MM.1S (cell line): ENCODE data around the gene PLAAT2.

Experiments
- DNase-seq: peaks from one replicate; pipeline ENCODE4 v3.0.0-alpha.2; 2015
- H2AFZ ChIP-seq: fragments of 300-600 bp; sonication (generic); 2 replicates; pipeline ENCODE4 v1.6.0; 2016; ENCODE audit warnings: antibody characterized with exemption, low read length
- H3F3A ChIP-seq: fragments of 300-600 bp; sonication (generic); 2 replicates; pipeline ENCODE4 v1.6.1; 2016; ENCODE audit warnings: mild to moderate bottlenecking, antibody characterized with exemption, low read length, moderate library complexity, mixed read lengths; ENCODE audit not compliant: insufficient read depth
- H3K27ac ChIP-seq: fragments of 300-600 bp; sonication (generic); 2 replicates; pipeline ENCODE4 v1.5.1; 2016; ENCODE audit warnings: mild to moderate bottlenecking, low read length
- H3K27me3 ChIP-seq: fragments of 300-600 bp; sonication (generic); replicated peaks from 2 replicates; pipeline ENCODE4 v1.6.0; 2016; ENCODE audit warnings: low read length; ENCODE audit not compliant: insufficient read depth
- H3K36me3 ChIP-seq: fragments of 300-600 bp; sonication (generic); replicated peaks from 2 replicates; pipeline ENCODE4 v1.6.1; 2016; ENCODE audit warnings: mild to moderate bottlenecking, low read length, mixed read lengths; ENCODE audit not compliant: insufficient read depth
- H3K4me1 ChIP-seq: fragments of 300-600 bp; sonication (generic); 2 replicates; pipeline ENCODE4 v1.6.1; 2016; ENCODE audit warnings: low read length, mixed read lengths
- H3K4me2 ChIP-seq: fragments of 300-600 bp; sonication (generic); 2 replicates; pipeline ENCODE4 v1.6.0; 2016; ENCODE audit warnings: low read depth, low read length
- H3K4me3 ChIP-seq: fragments of 300-600 bp; sonication (generic); 2 replicates; pipeline ENCODE4 v1.5.1; 2016; ENCODE audit warnings: low read length, mixed read lengths
- H3K79me2 ChIP-seq: fragments of 300-600 bp; sonication (generic); 2 replicates; pipeline ENCODE4 v1.6.1; 2016; ENCODE audit warnings: mixed run types, low read length, mixed read lengths
- H3K9ac ChIP-seq: fragments of 300-600 bp; sonication (generic); 2 replicates; pipeline ENCODE4 v1.6.1; 2016; ENCODE audit warnings: low read length, mixed read lengths
- H3K9me2 ChIP-seq: fragments of 300-600 bp; sonication (generic); replicated peaks from 2 replicates; pipeline ENCODE4 v1.6.1; 2016; ENCODE audit warnings: mild to moderate bottlenecking, low read length, mixed read lengths; ENCODE audit not compliant: insufficient read depth
- H3K9me3 ChIP-seq: fragments of 300-600 bp; sonication (generic); replicated peaks from 2 replicates; pipeline ENCODE4 v1.6.1; 2016; ENCODE audit warnings: mild to moderate bottlenecking, low read length, mixed read lengths; ENCODE audit not compliant: insufficient read depth
- H4K20me1 ChIP-seq: fragments of 300-600 bp; sonication (generic); 2 replicates; pipeline ENCODE4 v1.6.1; 2016; ENCODE audit warnings: mild to moderate bottlenecking, low read length, moderate library complexity, mixed read lengths; ENCODE audit not compliant: insufficient read depth
- EZH2 ChIP-seq: fragments of 300-600 bp; sonication (generic); optimal IDR thresholded peaks from 2 replicates; pipeline ENCODE3; 2017; ENCODE audit warnings: low read depth, mild to moderate bottlenecking, antibody characterized with exemption, low read length, mixed read lengths
- EZH2phosphoT487 ChIP-seq: fragments of 300-600 bp; sonication (generic); IDR thresholded peaks from 2 replicates; pipeline ENCODE4 v1.6.1; 2018; ENCODE audit warnings: antibody characterized with exemption, low read length
- TF ChIP-seq, protein P1 (sequence below): fragments of 300-600 bp; sonication (generic); IDR thresholded peaks from 2 replicates; pipeline ENCODE4 v1.5.1; 2016; ENCODE audit warnings: antibody characterized with exemption, low read length, mixed read lengths

Gene PLAAT2

DNA sequence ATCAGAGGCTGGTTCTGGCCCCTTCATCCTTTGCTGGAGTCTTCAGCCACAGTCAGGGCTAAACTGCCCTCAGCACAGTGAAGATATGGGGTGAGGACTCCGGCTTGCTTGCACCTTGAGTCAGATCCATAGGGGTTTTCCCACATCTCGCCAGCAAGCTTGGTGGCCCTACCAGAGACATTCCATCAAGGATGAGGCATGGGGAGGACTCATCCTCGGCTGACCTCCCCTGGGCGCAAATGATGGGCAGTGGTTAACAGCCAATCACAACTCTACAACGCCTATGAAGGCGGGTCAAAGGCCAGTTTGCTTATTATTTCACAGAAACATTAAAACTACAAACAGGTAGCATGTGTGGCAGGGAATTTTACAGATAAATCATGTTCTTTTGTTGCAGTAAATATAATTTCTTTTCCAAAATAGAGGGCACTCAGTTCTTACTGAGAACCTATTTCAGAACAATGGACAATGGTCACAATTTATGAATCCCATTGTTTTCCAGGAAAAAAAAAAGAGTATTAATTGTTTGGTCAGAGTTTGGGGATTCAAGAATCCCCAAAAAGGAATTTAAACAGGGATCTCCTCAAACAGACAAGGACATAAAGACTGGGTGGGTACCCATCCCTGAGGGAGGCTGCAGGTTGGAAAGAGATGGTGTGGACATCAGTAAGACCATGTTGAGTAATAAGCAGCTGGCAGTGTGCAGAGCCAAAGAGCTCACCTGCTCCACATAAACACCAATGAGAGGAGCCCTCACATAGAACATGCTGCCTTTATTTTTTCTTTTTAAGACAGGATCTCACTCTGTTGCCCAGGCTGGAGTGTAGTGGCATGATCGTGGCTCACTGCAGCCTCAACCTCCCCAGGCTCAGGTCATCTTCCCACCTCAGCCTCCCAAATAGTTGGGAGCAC lies 36.3 kb upstream of the PLAAT2 start:
- H3K4me3 ChIP-seq = no peak overlapping the region
- no peak overlapping the region for H3K9ac ChIP-seq
- TF ChIP-seq EZH2 = no peak
- TF ChIP-seq, protein P1, sequence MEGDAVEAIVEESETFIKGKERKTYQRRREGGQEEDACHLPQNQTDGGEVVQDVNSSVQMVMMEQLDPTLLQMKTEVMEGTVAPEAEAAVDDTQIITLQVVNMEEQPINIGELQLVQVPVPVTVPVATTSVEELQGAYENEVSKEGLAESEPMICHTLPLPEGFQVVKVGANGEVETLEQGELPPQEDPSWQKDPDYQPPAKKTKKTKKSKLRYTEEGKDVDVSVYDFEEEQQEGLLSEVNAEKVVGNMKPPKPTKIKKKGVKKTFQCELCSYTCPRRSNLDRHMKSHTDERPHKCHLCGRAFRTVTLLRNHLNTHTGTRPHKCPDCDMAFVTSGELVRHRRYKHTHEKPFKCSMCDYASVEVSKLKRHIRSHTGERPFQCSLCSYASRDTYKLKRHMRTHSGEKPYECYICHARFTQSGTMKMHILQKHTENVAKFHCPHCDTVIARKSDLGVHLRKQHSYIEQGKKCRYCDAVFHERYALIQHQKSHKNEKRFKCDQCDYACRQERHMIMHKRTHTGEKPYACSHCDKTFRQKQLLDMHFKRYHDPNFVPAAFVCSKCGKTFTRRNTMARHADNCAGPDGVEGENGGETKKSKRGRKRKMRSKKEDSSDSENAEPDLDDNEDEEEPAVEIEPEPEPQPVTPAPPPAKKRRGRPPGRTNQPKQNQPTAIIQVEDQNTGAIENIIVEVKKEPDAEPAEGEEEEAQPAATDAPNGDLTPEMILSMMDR = no peak
- TF ChIP-seq EZH2phosphoT487 = no peak
- H3K27me3 ChIP-seq = no peaks in the 10 kb centered on the region
- H3K36me3 ChIP-seq = no peaks in the 10 kb centered on the region
- H4K20me1 ChIP-seq = no peaks in the 10 kb centered on the region
- H3K79me2 ChIP-seq = no peaks in the 10 kb centered on the region
- no peak for DNase-seq
- H3K9me2 ChIP-seq = no peaks in the 10 kb centered on the region
- no peak overlapping the region for H3K4me2 ChIP-seq
- no peaks in the 10 kb centered on the region for H3K9me3 ChIP-seq
- H3F3A ChIP-seq = no peaks in the 10 kb centered on the region
- H2AFZ ChIP-seq = no peak overlapping the region
- no peak overlapping the region for H3K27ac ChIP-seq
- H3K4me1 ChIP-seq = no peaks in the 10 kb centered on the region; the same call in 1 of the 2 replicates

DNA sequence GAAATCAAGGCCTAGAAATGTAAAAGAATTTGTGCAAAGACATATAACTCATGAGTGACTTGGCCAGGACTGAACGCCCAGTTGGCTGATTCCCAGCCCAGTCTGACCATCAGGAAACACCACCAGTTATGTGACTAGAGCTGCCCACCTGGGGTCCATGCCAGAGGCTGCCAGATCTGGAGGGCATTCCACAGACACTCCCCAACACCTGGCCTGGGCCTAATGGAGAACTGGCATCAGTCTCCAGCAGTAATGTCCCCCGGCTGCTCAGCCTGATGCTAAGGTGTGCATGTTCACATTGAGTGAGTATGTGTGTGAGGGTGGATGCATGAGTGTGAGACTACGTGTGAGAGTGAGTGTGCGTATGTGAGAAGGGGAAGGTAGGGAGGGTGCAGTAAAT lies 35.4 kb upstream of the PLAAT2 start:
- H3K4me3 ChIP-seq = no peak overlapping the region
- no peaks in the 10 kb centered on the region for H3K27me3 ChIP-seq
- TF ChIP-seq EZH2 (no peak), EZH2phosphoT487 (no peak)
- TF ChIP-seq, protein P1 = no peak
- no peaks in the 10 kb centered on the region for H3F3A ChIP-seq
- no peak overlapping the region for H3K4me2 ChIP-seq
- DNase-seq = no peak
- H3K27ac ChIP-seq = no peak overlapping the region
- H2AFZ ChIP-seq = no peak overlapping the region
- H3K4me1 ChIP-seq = no peaks in the 10 kb centered on the region; the same call in 1 of the 2 replicates
- H4K20me1 ChIP-seq = no peaks in the 10 kb centered on the region
- no peaks in the 10 kb centered on the region for H3K9me2 ChIP-seq
- no peaks in the 10 kb centered on the region for H3K79me2 ChIP-seq
- H3K9me3 ChIP-seq = no peaks in the 10 kb centered on the region
- no peak overlapping the region for H3K9ac ChIP-seq
- H3K36me3 ChIP-seq = no peaks in the 10 kb centered on the region

DNA sequence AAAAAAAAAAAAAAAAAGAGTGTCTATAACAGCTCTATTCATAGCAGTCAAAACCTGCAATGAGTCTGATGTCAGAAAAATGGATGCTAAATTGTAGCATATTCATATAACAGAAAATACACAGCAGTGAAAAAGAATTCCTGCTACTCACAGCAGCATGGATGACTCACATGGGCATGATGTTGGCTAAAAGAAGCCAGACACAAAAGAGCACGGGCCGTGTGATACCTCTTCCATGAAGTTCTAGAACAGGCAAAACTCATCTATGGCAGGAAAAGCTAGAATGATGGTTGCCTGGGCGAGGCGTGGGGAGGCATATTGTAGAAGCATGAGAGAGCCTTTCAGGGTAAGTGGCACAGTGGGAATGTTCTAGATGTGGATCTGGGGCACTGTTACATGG lies 32.1 kb upstream of the PLAAT2 start:
- H3K4me1 ChIP-seq = no peaks in the 10 kb centered on the region
- no peak for DNase-seq
- H3K4me2 ChIP-seq = no peak overlapping the region
- H3K9me2 ChIP-seq = no peaks in the 10 kb centered on the region
- H3K27ac ChIP-seq = no peak overlapping the region
- no peak overlapping the region for H3K4me3 ChIP-seq
- H2AFZ ChIP-seq = no peak overlapping the region
- no peaks in the 10 kb centered on the region for H3K27me3 ChIP-seq
- H3F3A ChIP-seq = no peaks in the 10 kb centered on the region
- no peaks in the 10 kb centered on the region for H3K9me3 ChIP-seq
- TF ChIP-seq, protein P1 = no peak
- TF ChIP-seq EZH2phosphoT487 (no peak), EZH2 (no peak)
- no peak overlapping the region for H3K9ac ChIP-seq
- no peaks in the 10 kb centered on the region for H3K36me3 ChIP-seq
- no peaks in the 10 kb centered on the region for H3K79me2 ChIP-seq
- H4K20me1 ChIP-seq = no peaks in the 10 kb centered on the region
